ENCODE data around the gene MAPK11. TPM values are rescaled to one million over a fixed set of nuclear protein-coding genes. Genes with fewer than 3 reads are reported as not detected.

MAPK11 gene
- total RNA-seq, 1 donor from 2014 or later, result 11.9 TPM

DNA sequence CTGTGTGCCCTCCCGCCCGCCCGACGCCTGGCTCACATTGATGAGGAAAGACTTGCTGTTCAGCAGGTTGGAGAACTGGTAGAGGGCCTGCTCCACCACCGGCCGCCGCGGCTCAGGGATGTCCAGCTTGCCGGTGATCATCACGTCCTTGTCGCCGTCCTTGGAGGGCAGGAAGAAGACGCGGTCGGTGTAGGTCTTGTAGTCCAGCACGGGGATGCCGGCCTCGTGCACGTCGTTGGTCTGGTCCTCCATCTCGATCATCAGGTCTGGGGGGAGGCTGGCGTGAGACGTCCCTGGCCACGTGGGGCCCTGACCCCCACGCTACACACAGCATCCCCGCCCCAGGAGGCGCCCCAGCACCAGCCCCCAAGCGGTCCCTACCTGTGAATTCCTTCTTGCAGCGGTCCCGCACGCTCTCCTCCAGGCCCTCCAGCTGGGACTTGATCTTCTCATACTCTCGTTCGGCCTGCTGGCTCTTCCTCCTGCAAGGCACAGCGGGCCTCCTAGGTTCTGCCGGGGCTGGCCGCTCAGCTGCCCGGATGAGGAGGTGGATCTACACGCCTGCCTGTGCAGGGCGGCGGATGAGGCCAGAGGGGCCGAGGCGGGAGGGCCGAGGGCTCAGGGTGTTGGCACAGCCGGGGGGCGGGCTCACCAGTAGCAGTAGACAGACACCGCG lies 10.7 kb upstream of the MAPK11 start:
- H3K36me3 ChIP-seq (ENCODE audit: control insufficient read depth, insufficient read depth, low read length), result peaks cover 6% of the 10 kb centered on the region
- TF ChIP-seq, protein P1, sequence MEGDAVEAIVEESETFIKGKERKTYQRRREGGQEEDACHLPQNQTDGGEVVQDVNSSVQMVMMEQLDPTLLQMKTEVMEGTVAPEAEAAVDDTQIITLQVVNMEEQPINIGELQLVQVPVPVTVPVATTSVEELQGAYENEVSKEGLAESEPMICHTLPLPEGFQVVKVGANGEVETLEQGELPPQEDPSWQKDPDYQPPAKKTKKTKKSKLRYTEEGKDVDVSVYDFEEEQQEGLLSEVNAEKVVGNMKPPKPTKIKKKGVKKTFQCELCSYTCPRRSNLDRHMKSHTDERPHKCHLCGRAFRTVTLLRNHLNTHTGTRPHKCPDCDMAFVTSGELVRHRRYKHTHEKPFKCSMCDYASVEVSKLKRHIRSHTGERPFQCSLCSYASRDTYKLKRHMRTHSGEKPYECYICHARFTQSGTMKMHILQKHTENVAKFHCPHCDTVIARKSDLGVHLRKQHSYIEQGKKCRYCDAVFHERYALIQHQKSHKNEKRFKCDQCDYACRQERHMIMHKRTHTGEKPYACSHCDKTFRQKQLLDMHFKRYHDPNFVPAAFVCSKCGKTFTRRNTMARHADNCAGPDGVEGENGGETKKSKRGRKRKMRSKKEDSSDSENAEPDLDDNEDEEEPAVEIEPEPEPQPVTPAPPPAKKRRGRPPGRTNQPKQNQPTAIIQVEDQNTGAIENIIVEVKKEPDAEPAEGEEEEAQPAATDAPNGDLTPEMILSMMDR (IDR thresholded peaks at IDR 0.05; ENCODE audit: insufficient read depth, low read length, poor library complexity, severe bottlenecking), result no peak
- no peak for DNase-seq (ENCODE audit: low read depth)
- H3K27me3 ChIP-seq (ENCODE audit: control insufficient read depth, insufficient read depth, low read length), result no peaks in the 10 kb centered on the region
- H3K4me3 ChIP-seq (ENCODE audit: low read depth, low read length), result no peak overlapping the region

DNA sequence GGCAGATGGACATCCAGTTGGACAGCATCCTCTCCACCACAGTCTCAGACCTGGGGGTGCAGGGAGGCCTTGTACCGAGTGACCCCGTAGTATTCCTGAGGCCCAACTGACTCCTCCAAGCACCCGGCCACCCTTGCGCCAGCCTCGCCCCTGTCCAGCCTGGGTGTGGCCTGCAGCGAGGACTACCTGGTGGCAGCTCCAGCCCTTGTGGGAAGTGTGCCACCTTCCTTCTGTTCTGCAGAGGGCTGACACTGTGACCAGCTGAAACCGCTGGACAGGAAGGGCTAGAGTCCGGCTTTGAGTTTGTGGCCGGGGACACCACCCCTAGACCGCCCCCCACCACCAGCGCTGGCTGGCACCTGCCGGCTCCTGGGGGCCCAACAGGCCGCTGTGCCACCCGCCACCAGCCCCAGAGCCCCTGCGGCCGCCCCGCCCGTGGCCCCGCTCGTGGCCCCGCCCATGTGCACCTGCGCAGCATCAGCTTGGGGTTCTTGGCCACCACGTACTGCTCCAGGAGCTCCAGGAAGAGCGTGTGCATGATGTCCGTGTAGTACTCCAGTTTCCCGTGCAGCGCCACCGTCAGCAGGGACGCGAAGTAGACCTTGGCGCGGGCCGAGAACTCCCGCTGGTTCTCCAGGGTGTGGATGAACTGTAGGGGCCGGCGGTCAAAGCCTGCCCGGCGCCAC lies 10.0 kb upstream of the MAPK11 start:
- TF ChIP-seq, protein P1 (IDR thresholded peaks at IDR 0.05; ENCODE audit: insufficient read depth, low read length, poor library complexity, severe bottlenecking), result no peak

DNA sequence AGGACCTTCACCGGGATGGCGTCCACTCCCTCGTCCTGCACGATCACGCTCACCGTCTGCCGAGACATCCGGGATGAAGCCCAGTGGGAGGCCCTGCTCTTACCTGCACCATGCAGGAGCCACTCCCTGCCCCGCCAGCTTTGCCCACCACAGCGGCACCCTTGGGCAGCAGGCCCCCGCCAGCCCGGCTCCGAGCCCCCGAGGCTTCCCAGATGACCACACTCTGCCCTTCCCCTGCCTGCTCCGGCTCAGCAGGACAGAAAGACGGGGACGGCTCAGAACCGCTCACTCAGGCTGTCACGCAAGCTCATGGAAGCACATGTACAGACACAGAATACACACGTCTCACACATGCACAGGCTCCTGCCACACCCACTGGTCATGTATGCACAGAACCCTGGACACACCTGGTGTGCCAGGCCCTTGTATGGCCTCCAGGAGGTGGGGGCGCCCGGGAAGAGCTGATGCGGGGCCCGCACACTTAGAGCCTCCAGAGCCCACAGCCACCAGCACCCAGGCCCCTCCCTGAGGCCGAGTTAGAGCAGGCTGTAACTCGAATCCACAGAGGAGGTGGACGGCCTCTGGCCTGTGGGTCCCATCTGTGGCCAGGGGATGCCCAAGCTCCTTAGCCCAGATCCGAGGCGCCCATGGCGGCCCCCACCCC lies 8.9 kb upstream of the MAPK11 start:
- Histone ChIP-seq H3K36me3 (ENCODE audit: control insufficient read depth, insufficient read depth, low read length) (peaks cover 5% of the 10 kb centered on the region), H3K4me3 (ENCODE audit: low read depth, low read length) (no peak overlapping the region), H3K27me3 (ENCODE audit: control insufficient read depth, insufficient read depth, low read length) (no peaks in the 10 kb centered on the region)
- no peak for DNase-seq (ENCODE audit: low read depth)
- TF ChIP-seq, protein P1 (IDR thresholded peaks at IDR 0.05; ENCODE audit: insufficient read depth, low read length, poor library complexity, severe bottlenecking), result no peak

More for the DNA sequence above, 10.0 kb upstream of the MAPK11 start:
- no peak for DNase-seq (ENCODE audit: low read depth)
- no peaks in the 10 kb centered on the region for H3K27me3 ChIP-seq (ENCODE audit: control insufficient read depth, insufficient read depth, low read length)
- H3K4me3 ChIP-seq (ENCODE audit: low read depth, low read length), result no peak overlapping the region
- peaks cover 6% of the 10 kb centered on the region for H3K36me3 ChIP-seq (ENCODE audit: control insufficient read depth, insufficient read depth, low read length)

DNA sequence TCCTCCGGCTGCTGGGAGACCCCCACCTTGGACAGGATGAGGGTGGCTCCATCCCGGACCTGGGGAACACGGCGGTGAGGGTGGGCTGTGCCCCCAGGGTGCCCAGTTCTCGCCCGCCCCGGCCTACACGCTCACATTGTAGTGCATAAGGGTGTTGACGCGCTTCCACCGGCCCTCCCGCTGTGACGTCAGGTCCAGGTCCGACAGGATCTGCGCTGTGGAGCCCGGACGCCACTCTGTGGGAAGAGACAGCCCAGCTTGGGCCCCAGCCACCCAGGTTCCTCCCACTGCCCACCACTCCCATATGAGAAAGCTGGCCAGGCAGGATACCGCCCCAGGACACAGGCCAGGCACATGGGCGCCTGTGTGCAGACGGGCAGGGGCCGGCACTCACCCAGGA lies 8.3 kb upstream of the MAPK11 start:
- TF ChIP-seq, protein P1 (IDR thresholded peaks at IDR 0.05; ENCODE audit: insufficient read depth, low read length, poor library complexity, severe bottlenecking), result no peak
- H3K36me3 ChIP-seq (ENCODE audit: control insufficient read depth, insufficient read depth, low read length), result peaks cover 4% of the 10 kb centered on the region
- no peaks in the 10 kb centered on the region for H3K27me3 ChIP-seq (ENCODE audit: control insufficient read depth, insufficient read depth, low read length)
- H3K4me3 ChIP-seq (ENCODE audit: low read depth, low read length), result no peak overlapping the region
- DNase-seq (ENCODE audit: low read depth), result no peak

DNA sequence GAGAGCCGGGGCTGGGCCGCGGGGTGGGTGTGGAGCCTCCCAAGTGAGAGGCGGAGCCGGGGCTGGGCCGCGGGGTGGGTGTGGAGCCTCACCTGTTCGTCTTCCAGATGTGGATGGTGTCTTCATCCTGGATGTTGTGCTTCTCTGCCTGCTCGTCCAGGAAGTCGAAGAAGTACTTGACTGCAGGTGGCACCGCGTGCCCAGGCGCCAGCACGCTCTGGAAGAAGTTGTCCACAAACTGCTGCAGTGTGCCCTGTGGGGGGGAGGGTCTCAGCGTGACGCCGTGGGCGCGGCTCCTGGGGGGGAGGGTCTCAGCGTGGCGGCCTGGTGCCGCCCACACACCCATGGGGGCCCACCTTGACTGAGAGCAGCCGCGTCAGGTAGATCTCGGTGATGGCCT lies 7.6 kb upstream of the MAPK11 start:
- no peak for DNase-seq (ENCODE audit: low read depth)
- Histone ChIP-seq H3K27me3 (ENCODE audit: control insufficient read depth, insufficient read depth, low read length) (no peaks in the 10 kb centered on the region), H3K36me3 (ENCODE audit: control insufficient read depth, insufficient read depth, low read length) (peaks cover 2% of the 10 kb centered on the region), H3K4me3 (ENCODE audit: low read depth, low read length) (no peak overlapping the region)
- TF ChIP-seq, protein P1 (IDR thresholded peaks at IDR 0.05; ENCODE audit: insufficient read depth, low read length, poor library complexity, severe bottlenecking), result no peak
